MV-4-11 (cell line): ENCODE data around the gene FLT3.

Experiments used
- DNase-seq: peaks from one replicate; lab custom pipeline; 2025; lab: John Stamatoyannopoulos, UW

The FLT3 gene

GRCh38 chr13:28001837-28002473, 98.4 kb downstream of the FLT3 start:
- peak; percentile 20 for DNase-seq

- DNase-seq = no peak
These were observed 99.3 kb downstream of the FLT3 start for GRCh38 chr13:28001049-28001448.

- DNase-seq = no peak
These were observed 99.8 kb downstream of the FLT3 start for GRCh38 chr13:28000567-28000966.

- peak; percentile 55 for DNase-seq
These were observed 102.4 kb downstream of the FLT3 start for GRCh38 chr13:27997904-27998522.

GRCh38 chr13:27991881-27992280, 108.5 kb downstream of the FLT3 start:
- no peak for DNase-seq

- no peak for DNase-seq
These were observed 111.9 kb downstream of the FLT3 start, which contains the start of gene URAD for GRCh38 chr13:27988520-27988919. Gene URAD, minus strand, starts transcription at chr13:27988693. Its CDS starts 56 bp downstream, at chr13:27988637.

- no peak for DNase-seq
These were observed 114.8 kb downstream of the FLT3 start for GRCh38 chr13:27985600-27985999.

- no peak for DNase-seq
These were observed 118.0 kb downstream of the FLT3 start for GRCh38 chr13:27982361-27982760.

GRCh38 chr13:27981006-27981708, 119.2 kb downstream of the FLT3 start:
- no peak for DNase-seq

GRCh38 chr13:27980280-27980998, 119.9 kb downstream of the FLT3 start:
- DNase-seq = no peak

- DNase-seq = no peak
These were observed 120.6 kb downstream of the FLT3 start for GRCh38 chr13:27979765-27980279.

- DNase-seq = no peak
These were observed 121.3 kb downstream of the FLT3 start for GRCh38 chr13:27979001-27979643.

GRCh38 chr13:27978301-27978968, 121.9 kb downstream of the FLT3 start:
- DNase-seq = no peak

GRCh38 chr13:27977476-27978300, 122.7 kb downstream of the FLT3 start:
- DNase-seq = no peak

- DNase-seq = no peak
These were observed 123.8 kb downstream of the FLT3 start for GRCh38 chr13:27976362-27977091.

GRCh38 chr13:27975564-27976361, 124.6 kb downstream of the FLT3 start:
- DNase-seq = no peak

GRCh38 chr13:27973961-27974662, 126.3 kb downstream of the FLT3 start:
- no peak for DNase-seq

GRCh38 chr13:27973291-27973690, 127.1 kb downstream of the FLT3 start:
- no peak for DNase-seq
